Colon (tissue), 2 donors: ENCODE measurements around the gene SMS.
"Not testable (repeated sequence)": the region's sequence is repeated elsewhere in the genome, so short reads cannot be mapped to it uniquely, and the experiment has no call there.

Experiments
- FAIRE-seq: peaks from 2 replicates; lab custom pipeline; 2012; peaks lifted over from hg19 to GRCh38; lab: Jason Lieb, UNC
- donor health status: control.
- donor health status: control.

The SMS gene

DNA sequence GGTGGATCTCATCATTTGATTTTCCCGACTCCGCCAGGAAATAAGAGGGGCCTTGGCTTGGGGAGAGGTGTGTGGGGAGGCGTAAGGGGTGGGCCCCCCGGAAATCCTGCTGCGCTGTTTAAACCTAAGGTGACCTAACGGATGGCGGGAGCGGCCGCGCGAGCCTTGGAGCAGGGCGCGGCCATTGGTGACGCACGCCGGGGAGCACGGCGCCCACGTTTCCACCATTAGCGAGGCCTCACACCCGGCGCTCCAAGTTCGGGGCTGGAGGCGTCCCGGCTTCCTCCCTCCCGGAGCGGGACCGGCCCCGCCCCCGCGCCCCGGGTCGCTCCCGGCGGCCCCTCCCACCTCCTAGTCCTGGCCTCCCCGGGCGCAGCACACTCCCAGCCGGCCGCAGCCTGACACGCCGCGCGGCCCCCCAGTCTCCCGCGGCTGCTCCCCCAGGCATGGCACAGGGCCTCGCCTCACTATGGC is at the start of gene SMS:
SMS (plus strand) TSS at position 354 of the 474 bp plus-strand sequence; CDS start at position 470, 116 bp downstream.
- FAIRE-seq, result no peak

DNA sequence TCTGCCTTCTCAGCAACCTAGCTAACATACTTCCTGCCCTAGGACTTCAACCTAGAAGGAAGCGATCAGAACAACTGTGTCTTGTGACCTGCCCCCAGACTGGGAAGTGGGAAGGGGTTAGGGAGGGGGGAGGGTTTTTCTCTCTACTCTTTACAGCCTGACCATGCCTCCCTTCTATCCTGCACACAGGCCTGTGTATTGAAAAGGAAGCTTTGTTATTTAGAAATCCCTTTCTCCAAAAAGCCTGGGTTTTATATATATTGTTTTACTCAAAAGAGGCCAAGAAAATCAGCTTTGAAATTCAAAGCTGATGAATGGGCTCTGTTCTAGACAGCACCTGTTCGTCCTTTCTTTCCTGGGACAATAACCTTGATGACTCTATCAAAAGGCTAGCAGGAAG is 35.2 kb upstream of the SMS start:
- FAIRE-seq, result no peak

DNA sequence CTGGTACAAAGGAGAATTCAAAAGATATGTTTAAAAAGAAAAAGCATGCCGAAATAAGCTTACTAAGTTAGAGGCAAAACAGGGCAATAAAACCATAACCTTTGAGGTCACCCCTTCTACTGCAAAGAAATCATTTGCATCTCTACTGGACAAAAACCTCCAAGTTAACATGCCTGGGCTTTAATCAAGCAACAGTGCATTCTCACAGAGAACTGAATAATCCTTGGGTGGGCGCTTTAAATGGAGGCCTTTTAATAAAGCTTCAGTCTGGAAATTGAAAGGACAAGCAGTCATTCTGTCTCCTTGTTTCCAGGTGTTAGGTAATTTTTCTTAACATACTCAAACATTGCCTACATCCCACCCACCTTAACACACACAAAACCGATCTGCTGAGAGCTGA is 34.6 kb upstream of the SMS start:
- no peak for FAIRE-seq

DNA sequence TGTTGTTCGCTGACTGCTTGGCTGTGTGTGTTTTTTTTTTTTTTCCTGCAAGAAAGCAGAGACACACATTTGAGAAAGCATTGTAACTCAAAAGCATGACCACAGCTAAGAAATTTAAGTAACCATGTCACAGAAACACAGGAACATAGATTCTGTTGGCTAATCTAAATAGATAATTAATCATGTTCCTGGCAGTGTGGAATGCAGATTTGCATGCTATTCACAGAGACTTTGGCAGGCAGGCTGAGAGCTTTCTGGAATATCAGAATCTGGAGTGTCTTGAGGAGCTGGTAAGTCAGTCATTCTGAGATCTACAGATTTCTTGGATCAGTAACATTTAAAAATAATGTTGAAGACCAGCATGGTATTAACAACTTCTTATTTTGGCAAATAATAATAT is 33.2 kb upstream of the SMS start:
- no peak for FAIRE-seq

DNA sequence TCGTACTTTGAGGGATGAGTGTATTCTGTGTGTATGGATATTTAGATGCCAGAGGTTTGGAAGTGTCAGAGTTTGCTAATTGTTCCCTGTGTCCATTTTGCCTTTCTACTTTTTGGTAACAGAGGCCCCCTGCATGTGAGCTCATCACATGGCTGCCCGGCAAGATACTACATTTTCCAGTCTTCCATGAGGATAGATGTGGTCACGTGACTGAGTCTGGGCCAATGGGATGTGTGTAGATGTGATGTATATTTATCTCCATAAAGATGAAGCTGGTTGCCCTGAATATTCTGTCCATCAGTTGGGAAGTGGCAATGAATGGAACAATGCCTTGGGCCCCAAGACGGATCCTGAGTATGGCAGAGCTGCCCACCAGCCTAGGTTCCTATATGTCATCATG is 29.0 kb upstream of the SMS start:
- FAIRE-seq, result no peak

DNA sequence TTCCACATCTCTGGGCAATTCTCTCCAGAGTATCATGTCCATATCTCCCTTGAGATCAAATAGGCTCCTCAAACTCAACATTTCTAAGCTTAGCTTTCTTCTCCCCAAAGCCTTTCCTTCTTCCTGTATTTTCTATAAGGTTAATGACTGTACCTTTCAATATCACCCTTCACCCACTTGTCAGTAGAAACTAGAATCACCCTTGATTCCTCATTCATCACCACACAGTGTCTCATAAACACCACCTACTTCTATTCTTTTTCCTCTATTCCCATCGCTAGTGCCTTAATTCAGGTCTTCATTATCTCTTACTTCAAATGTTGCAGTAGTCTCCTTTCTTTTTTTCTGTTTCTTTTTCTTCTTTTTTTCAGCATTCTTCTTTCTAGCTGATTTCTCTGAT is 28.3 kb upstream of the SMS start:
- FAIRE-seq, result no peak

DNA sequence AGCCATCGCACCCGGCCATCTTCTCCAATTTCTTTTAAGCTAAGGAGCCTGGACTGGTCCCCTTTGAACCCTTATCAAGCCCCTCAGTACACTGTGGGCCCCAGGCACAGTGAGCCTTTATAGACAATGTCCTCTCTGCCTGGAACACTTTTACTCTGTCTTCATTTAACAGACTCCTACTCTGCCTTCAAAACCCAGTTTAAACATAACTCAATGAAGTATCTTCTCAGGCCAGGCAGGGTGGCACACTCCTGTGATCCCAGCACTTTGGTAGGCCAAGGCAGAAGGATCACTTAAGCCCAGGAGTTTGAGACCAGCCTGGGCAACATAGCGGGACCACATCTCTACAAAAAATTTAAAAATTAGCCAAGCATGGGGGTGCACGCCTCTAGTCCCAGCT is 27.5 kb upstream of the SMS start:
- FAIRE-seq, result no peak

DNA sequence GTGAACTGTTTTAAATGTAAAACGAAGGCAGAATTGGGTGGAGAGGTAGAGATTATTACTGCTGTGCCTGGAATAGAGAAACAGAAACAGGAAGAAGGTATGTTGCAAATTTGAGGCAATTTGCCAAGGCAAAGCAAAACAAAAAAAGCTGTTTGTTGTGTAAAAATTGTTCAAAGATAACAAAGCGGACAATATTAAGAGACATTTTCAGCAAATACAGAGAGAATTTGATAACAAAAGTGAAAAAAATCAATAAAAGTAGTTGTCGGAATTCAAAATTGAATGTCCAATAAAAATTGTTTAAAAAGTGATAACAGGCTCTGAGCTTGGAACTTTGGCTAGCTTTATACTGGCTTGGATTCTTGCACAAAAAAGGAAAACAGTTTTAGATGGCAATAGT is 14.4 kb upstream of the SMS start:
- FAIRE-seq, result peak; percentile 94

DNA sequence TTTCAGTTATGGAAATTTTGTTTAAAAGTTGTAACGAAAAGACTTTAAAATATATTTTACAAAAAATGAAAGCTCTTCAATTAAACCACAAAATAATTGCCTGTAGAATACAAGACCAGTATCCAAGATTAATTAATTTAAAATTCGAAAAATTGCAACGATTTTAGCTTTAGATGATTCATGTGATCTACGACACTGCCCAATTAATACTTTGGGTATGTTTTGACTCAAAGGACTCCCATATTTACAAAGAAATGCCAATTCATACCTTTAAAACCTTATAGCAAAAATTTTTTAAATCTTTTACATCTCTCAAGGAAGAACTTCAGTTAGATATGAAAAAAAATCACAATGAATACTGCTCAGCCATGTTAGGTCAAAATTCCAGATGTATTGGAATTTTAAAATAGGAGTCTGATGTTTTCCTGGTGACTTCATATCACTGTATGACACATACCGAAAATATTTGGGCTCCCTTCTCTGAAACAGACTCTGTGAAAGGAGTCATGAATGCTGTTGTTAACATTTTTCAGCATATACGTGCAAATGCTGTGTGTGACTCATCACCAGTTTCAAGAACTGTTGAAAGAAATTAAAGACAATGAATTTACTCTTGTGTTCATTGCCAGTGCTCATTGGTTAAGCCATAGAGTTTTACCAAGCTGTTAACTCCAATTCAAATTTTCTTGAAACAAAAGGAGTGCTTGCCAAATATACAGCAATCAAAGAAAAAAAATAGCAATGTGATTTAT is 13.8 kb upstream of the SMS start:
- FAIRE-seq, result no peak

DNA sequence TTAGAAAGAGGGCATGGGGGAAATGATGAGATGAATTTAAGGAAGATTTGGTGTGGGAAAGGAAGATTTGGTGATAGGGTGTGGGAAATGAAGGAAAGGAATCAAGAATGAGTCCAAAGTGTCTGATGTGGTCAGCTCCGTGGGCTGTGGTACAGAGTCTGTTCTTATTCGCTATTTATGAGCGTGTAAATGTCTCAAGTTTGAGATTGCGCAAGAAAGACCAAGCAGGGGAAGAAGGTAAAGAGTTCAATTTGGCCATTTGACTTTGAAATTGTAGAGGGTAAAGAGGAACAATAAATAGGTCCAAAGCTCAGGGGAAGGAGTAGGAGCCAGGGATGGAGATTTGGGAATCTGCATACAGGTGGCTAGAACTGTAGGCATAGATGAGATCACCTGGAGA is 11.3 kb upstream of the SMS start:
- no peak for FAIRE-seq

DNA sequence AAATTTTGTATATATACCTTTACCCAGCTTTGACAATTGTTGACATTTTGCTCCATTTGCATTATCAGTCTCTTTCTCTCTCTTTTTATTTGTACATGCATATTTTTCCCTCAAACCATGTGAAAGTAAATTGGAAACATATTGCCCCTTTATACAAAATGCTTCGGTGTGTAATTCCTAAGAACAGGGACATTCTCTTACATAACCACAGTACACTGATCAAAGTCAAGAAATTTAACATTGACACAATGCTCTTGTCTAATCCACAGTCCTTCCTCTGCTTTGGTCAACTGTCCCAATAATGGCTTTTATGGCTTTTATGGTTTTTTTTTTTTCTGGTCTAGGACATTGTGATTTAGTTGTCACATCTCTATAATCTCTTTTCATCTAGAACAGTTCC is 9.5 kb upstream of the SMS start:
- FAIRE-seq, result peak; percentile 53

DNA sequence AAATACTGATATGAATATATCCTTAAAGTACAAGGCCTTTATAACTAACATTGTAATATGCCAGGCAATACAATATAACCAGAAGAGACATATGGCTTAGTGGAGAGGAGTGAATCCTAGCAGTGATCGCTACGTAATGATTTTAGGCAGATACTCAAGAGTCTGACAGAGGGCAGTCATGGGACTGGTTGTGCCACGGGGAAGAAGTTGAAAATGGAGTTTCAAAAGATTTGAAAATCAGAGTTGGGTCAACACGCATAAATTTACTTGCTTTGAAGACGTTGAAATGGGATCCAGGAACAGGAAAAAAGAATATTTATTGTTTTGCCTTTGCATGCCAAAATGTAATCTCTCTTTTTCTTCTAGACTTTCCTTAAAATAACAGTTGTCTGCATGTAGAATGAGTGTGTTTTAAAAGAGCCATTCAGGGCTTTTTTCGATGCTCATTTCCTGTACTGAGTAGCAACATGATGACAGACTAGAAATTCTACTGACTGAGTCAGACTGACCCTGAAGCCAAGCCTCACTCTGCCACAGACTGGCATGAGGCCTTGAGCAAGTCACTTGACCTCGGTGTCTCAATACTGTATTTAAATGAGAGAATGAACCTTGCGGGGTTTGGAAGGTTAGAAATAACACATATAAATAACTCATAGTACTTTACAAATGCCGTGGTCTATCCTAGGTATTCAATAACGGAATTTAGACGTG is 8.1 kb upstream of the SMS start:
- FAIRE-seq, result no peak

DNA sequence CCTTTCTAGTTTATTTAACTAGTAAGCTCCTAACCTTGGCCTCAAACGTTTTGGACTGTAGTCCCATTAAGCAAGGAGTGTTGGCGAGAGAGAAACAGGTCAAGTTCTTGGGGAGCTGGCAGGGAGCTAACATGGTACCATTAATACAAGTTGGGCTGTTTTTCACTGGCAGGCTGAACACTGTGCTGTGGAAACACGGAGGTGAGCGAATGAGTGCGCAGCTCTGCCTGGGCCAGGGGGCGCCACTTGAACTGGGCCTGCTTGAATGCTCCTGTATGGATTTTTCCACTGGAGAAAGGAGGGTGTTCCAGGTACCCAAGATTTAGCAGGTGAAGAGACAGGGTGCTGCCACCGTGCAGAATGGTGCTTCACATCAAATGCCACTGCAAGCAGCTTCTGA is 7.4 kb upstream of the SMS start:
- no peak for FAIRE-seq

DNA sequence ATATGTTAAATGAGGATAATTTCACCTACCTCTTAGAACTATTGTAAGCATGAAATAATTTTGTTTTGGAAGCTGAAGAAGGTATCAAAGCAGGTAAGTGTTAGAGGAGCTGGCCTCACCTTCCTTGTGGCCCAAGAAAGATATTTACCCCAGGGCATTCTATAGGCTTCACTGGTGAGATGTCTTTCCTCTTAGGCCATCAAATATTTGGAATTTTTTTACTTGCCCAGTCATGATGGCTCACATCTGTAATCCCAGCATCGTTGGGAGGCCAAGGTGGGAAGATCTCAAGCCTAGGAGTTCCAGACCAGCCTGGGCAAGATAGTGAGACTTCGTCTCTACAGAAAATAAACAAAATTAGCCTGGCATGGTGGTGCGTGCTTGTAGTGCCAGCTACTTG is 6.1 kb upstream of the SMS start:
- FAIRE-seq, result no peak

DNA sequence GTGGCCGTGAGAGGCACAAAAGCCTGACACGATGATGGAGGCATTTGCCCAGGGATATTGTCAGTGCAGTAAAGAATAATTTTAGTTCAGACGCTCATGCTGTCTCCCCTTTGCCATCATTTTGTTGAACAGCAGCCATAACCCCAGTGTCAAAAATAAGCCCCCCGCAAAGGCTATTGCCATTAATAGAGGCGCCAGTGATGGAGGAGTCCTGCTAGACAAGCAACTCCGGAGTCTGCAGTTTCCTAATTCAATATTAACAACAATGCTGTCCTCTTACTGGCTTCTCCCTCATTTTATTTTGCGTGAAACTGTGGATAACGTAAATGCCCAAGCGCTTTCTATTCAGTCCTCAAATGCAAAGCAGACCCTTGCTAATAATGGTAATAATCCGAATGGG is 603 bp upstream of the SMS start:
- no peak for FAIRE-seq

DNA sequence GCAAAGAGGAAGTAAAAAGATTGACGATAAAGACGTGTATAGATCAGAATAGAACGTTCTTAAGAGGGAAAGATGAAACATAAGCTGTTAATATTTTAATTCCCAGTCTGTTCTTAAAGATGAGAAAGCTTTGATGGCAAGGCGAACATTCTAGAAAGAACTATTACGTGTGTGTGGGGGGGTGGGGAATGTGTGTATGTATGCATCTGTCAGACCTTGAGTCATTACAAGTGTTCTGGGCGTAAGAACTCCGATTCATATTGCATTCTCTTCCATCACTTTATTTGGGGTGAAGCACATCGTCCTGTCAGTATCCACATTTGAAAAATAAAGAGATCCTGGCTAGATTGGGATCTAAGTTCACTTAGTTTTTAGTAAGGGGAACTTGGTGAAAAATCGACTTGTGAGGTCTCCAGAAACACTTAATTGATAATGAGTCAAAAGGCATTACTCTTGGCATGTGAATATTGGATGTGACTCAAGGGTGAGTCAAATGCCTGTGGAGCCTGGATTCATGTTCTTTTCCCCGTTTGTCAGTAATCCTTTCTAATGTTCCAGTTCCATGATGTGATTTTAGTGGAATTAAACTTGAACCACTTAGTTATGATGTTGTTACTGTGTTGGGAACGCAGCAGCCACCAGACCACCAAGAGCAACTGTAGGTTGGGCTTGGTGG is 3.1 kb downstream of the SMS start:
- FAIRE-seq, result no peak

DNA sequence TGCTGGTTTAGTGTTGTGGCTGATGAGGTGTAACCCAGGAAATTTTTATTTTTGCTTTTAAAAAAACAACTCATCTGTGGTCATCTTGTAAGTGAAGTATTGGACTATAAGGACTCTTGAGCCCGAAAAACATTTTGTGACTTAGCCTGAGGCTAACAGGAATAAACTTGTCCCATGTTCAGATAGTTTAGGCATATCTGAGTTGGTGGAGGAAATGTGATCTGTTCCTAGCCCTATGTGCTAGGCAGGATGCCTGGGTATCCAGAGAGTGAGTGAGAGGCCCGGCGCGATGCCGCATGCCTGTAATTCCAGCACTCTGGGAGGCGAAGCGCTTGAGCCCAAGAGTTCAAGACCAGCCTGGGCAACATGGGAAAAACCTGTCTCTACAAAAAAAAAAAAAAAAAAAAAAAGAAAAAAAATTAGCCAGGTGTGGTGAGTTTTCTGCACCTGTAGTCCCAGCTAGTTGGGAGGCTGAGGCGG is 3.7 kb downstream of the SMS start:
- no peak for FAIRE-seq

DNA sequence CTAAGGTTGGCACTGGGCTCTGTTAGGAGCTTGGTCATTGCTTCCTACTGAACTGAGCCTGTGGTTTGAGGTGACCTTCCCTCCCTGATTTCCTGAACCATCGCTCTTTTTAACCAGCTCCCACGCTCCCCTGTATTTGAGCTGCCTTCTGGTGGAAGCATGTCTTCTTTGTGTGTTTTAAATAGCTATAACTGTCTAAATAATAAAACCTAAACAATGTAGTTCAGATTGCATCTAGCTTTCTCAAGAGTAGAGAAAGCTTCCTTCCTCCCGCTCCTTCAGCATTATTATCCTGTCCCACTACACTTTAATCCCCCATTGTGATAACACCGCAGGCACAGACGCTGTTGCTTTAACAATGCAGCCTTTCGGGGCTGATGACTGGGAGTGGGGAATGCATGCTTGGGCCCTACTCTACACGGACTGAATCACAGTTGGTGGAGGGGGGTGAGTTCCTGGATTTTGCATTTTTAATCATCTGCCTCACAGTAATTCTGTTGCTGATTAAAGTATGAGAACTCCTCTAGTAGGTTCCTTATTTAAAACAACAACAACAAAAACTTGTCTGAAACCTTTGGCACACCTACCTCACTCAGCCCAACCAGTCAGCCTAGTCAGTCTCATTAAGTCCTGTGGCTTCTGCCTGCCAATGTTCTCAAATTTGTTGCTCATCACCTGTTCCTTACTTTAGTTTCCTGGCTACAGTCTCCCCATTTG is 6.6 kb downstream of the SMS start:
- no peak for FAIRE-seq

DNA sequence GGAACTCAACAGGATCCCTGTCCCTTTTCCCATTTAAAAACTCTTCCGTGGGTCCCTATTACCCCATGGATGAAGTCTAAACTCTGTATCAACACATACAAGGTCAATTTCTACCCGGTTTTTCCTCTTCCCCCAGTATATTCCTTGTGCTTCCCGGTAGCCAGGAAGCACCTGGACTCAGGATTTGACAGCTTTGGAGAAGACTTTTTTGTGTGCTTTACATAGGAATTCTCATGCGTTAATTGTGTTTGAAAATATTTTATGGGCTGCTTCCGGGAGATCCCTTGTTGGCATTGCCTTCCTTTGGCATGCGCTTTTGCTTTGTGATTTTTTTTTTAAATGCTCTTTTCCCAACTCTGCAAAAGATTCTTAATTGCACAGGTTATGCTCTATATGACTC is 7.2 kb downstream of the SMS start:
- no peak for FAIRE-seq

DNA sequence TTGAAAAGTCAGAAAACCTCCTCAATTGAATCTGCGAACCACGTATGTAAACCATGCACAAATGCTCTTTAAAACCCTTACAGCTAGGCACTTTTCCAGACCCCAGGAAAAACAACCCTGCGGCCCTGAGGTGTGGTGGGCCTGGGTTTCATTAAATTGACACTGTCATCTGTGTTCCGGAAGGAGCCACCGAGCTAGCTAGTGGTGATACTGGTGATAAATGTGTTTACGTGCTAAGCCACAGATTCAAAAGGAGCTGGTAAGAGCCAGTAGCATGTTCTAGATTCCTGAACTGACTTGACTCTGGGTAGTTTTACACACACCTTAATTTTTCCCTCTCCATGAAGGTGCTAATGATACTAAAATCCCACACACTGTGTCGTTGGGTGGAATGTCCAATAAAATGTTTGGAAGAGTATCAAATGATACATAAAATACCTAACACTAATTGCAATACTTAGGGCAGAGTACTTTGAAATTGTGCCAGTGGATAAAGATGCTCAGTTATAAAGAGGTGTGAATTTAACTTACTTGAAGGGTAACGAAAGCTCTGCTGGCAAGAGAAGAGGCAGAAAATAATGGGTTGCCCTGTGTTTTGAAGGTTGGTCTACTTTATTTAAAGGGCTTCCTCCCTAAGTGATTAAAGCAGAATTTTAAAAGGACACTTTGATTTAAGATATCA is 8.5 kb downstream of the SMS start:
- no peak for FAIRE-seq

DNA sequence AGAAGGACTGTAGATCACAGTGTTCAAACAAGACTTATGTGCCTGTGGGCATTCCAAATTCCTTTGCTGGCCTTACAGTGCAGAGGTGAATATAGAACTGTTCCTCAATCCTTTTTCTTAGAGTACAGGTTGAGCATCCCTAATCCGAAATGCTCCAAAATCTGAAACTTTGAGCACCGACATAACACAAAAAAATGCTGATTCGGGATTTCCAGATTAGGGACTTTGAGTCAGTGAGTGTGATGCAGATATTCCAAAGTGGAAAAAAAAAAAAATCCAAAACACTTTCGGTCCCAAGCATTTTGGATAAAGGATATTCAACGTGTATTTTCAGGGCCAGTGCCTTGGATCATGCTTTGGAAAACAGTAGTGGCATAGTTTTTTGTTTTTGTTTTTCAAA is 9.2 kb downstream of the SMS start:
- FAIRE-seq, result no peak

DNA sequence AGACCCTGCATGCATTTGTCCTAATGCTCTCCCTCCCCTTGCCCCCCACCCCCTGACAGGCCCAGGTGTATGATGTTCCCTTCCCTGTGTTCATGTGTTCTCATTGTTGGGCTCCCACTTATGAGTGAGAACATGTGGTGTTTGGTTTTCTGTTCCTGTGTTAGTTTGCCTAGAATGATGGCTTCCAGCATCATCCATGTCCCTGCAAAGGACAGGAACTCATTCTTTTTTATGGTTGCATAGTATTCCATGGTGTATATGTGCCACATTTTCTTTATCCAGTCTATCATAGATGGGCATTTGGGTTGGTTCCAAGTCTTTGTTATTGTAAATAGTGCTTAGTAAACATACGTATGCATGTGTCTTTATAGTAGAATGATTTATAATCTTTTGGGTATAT is 10.0 kb downstream of the SMS start:
- not testable (repeated sequence) for FAIRE-seq
